Sigmoid colon (tissue), 7 donors: Measurements from ENCODE around the gene USH1G. TPM values are rescaled to one million over a fixed set of nuclear protein-coding genes. Genes with fewer than 3 reads are reported as not detected.
"Not testable (repeated sequence)": the region's sequence is repeated elsewhere in the genome, so short reads cannot be mapped to it uniquely, and the experiment has no call there.

ENCODE experiments used
- DNase-seq: peaks from one replicate; pipeline ENCODE4 v3.0.0-alpha.2; 2019
- H3K27ac ChIP-seq, 4 donors: fragments of 200-600 bp; sonication (generic); one replicate each; pipeline ENCODE4 v1.5.1; 2016 to 2019; ENCODE audit warnings: mild to moderate bottlenecking in 1 of 4
- H3K27me3 ChIP-seq, 3 donors: fragments of 200-600 bp; sonication (generic); one replicate each; pipeline ENCODE4 v1.5.1; 2019; ENCODE audit warnings: mild to moderate bottlenecking in 1 of 3
- H3K36me3 ChIP-seq, 4 donors: fragments of 200-600 bp; sonication (generic); one replicate each; pipeline ENCODE4 v1.5.1; 2016 to 2019
- H3K4me1 ChIP-seq, 4 donors: fragments of 200-600 bp; sonication (generic); one replicate each; pipeline ENCODE4 v1.5.1; 2017 to 2019
- H3K4me3 ChIP-seq, 4 donors: fragments of 200-600 bp; sonication (generic); one replicate each; pipeline ENCODE4 v1.5.1; 2017 to 2019; ENCODE audit warnings: mild to moderate bottlenecking in 2 of 4, moderate library complexity in 1 of 4
- H3K9me3 ChIP-seq, 4 donors: fragments of 200-600 bp in 3 of 4; sonication (generic) in 3 of 4; one replicate each; pipeline versions ENCODE4 v1.5.1 to v1.6.1; 2013 to 2019
- CTCF ChIP-seq, 4 experiments: fragments of 450-650 bp in 3 of 4; fragments of 200-600 bp in 1 of 4; IDR thresholded peaks; one replicate each; pipeline ENCODE4 v1.5.1; 2016 to 2019; ENCODE audit warnings: antibody characterized with exemption in 4 of 4, mild to moderate bottlenecking in 3 of 4, moderate library complexity in 2 of 4
- EP300 ChIP-seq, 4 donors: sonication (generic); formaldehyde crosslinking; IDR thresholded peaks; one replicate each; pipeline ENCODE4 v1.6.1; 2017; ENCODE audit warnings: antibody characterized with exemption in 4 of 4
- POLR2A ChIP-seq, 2 donors: fragments of 450-650 bp; IDR thresholded peaks; one replicate each; pipeline ENCODE4 v1.6.1; 2016; ENCODE audit warnings: antibody characterized with exemption in 2 of 2, mild to moderate bottlenecking in 2 of 2, moderate library complexity in 2 of 2
- POLR2AphosphoS5 ChIP-seq, 4 donors: sonication (generic); formaldehyde crosslinking; IDR thresholded peaks; one replicate each; pipeline ENCODE4 v1.6.1; 2017; ENCODE audit warnings: antibody characterized with exemption in 4 of 4
- WGBS, 2 donors: extraction: QIAGEN DNeasy Blood & Tissue Kit; methylation state at CpG; one replicate each; pipeline ENCODE4 v1.1.7; 2013; 5-methylcytosine and 5-hydroxymethylcytosine counted together
- intact Hi-C: fragments of 100-400 bp; cut with DNase I; formaldehyde crosslinking; loops from one replicate; pipeline ENCODE4 v1.15.1; 2023
- polyA plus RNA-seq, 3 donors: library from polyadenylated mRNA; stranded (reverse); fragments of 200-250 nt; gene quantifications; one replicate each; pipeline ENCODE4 v1.2.3, GENCODE V29; 2013
- total RNA-seq, 4 donors: library from RNA; depleted of rRNA; stranded (reverse); fragments of >200 nt; gene quantifications; one replicate each; pipeline ENCODE4 v1.1.0, GENCODE V29; 2016
- donor health status: healthy with polysubstance abuse.
- donor health status: Bipolar disorder and iron deficiency.
- donor health status: healthy.

USH1G gene
- total and polyA plus RNA-seq, 7 donors, result 0.09 TPM; not detected in 6

DNA sequence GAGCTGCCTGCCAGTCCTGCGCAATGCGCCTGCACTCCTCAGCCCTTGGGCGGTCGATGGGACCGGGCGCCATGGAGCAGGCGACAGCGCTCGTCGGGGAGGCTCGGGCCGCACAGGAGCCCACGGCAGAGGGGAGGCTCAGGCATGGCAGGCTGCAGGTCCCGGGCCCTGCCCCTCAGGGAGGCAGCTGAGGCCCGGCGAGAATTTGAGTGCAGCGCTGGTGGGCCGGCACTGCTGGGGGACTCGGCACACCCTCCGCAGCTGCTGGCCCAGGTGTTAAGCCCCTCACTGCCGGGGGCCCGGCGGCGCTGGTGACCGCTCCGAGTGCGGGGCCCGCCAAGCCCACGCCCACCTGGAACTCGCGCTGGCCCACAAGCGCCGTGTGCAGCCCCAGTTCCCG is 16.0 kb downstream of the USH1G start:
- TF ChIP-seq POLR2AphosphoS5 (IDR thresholded peaks at IDR 0.05), result no peak
- no peak for TF ChIP-seq EP300 (IDR thresholded peaks at IDR 0.05)
- TF ChIP-seq POLR2A (IDR thresholded peaks at IDR 0.05), result no peak
- no peak for TF ChIP-seq CTCF (IDR thresholded peaks at IDR 0.05)
- Histone ChIP-seq H3K27me3 (peaks cover 0 to 17% (median 5%) of the 10 kb centered on the region in 3 donors), H3K4me3 (no peak overlapping the region), H3K27ac (no peak overlapping the region), H3K36me3 (no peaks in the 10 kb centered on the region), H3K9me3 (no peaks in the 10 kb centered on the region), H3K4me1 (no peaks in the 10 kb centered on the region)
- 95 to 97% methylated on average over 34 of the region's 34 CpGs for WGBS, 2 donors
- intact Hi-C loops, result no loop called here
- DNase-seq, result no peak

DNA sequence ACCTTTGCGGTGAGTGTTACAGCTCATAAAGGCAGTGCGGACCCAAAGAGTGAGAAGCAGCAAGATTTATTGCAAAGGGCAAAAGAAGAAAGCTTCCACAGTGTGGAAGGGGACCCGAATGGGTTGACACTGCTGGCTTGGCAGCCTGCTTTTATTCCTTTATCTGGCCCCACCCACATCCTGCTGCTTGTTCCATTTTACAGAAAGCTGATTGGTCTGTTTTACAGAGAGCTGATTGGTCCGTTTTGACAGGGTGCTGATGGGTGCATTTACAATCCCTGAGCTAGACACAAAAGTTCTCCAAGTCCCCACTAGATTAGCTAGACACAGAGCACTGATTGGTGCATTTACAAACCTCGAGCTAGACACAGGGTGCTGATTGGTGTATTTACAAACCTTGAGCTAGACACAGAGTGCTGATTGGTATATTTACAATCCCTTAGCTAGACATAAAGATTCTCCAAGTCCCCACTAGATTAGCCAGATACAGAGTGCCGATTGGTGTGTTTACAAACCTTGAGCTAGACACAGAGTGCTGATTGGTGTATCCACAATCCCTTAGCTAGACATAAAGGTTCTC is 16.8 kb downstream of the USH1G start:
- DNase-seq, H3K36me3 ChIP-seq, H3K4me3 ChIP-seq, intact Hi-C loops, H3K4me1 ChIP-seq, H3K27ac ChIP-seq, H3K9me3 ChIP-seq: not testable (repeated sequence)
- H3K27me3 ChIP-seq, result peaks cover 0 to 17% (median 7%) of the 10 kb centered on the region in 3 donors
- 68 to 70% methylated on average over 6 of the region's 6 CpGs for WGBS, 2 donors

GRCh38 chr17:74904687-74905409 is 18.2 kb downstream of the USH1G start:
- Histone ChIP-seq H3K9me3 (no peaks in the 10 kb centered on the region), H3K27ac (no peak overlapping the region), H3K4me3 (no peak overlapping the region), H3K36me3 (no peaks in the 10 kb centered on the region), H3K4me1 (no peaks in the 10 kb centered on the region), H3K27me3 (peaks cover 0 to 17% (median 7%) of the 10 kb centered on the region in 3 donors)
- DNase-seq, result no peak
- TF ChIP-seq EP300 (IDR thresholded peaks at IDR 0.05) (no peak), POLR2AphosphoS5 (IDR thresholded peaks at IDR 0.05) (no peak), POLR2A (IDR thresholded peaks at IDR 0.05) (no peak), CTCF (IDR thresholded peaks at IDR 0.05) (no peak)
- intact Hi-C loops, result no loop called here
- 79 to 82% methylated on average over 7 of the region's 7 CpGs for WGBS, 2 donors

GRCh38 chr17:74903671-74904070 is 19.4 kb downstream of the USH1G start:
- Histone ChIP-seq H3K27me3 (peaks cover 0 to 17% (median 7%) of the 10 kb centered on the region in 3 donors), H3K4me1 (no peaks in the 10 kb centered on the region), H3K4me3 (no peak overlapping the region), H3K9me3 (no peaks in the 10 kb centered on the region), H3K27ac (no peak overlapping the region), H3K36me3 (no peaks in the 10 kb centered on the region)
- no peak for TF ChIP-seq POLR2A (IDR thresholded peaks at IDR 0.05)
- TF ChIP-seq POLR2AphosphoS5 (IDR thresholded peaks at IDR 0.05), result no peak
- TF ChIP-seq CTCF (IDR thresholded peaks at IDR 0.05), result no peak
- no peak for TF ChIP-seq EP300 (IDR thresholded peaks at IDR 0.05)
- 53 to 73% methylated on average over 6 of the region's 6 CpGs for WGBS, 2 donors
- intact Hi-C loops, result no loop called here
- DNase-seq, result no peak

GRCh38 chr17:74903034-74903433 is 20.0 kb downstream of the USH1G start:
- WGBS, 2 donors, result 83 to 85% methylated on average over 9 of the region's 9 CpGs
- Histone ChIP-seq H3K4me3 (no peak overlapping the region), H3K4me1 (no peaks in the 10 kb centered on the region), H3K36me3 (no peaks in the 10 kb centered on the region), H3K27ac (no peak overlapping the region), H3K9me3 (no peaks in the 10 kb centered on the region), H3K27me3 (peaks cover 0 to 17% (median 7%) of the 10 kb centered on the region in 3 donors)
- TF ChIP-seq POLR2A (IDR thresholded peaks at IDR 0.05), result no peak
- TF ChIP-seq EP300 (IDR thresholded peaks at IDR 0.05), result no peak
- TF ChIP-seq CTCF (IDR thresholded peaks at IDR 0.05), result no peak
- TF ChIP-seq POLR2AphosphoS5 (IDR thresholded peaks at IDR 0.05), result no peak
- intact Hi-C loops, result no loop called here
- DNase-seq, result no peak
